ENCODE data around the gene MYH11. TPM values are rescaled to one million over a fixed set of nuclear protein-coding genes. Genes with fewer than 3 reads are reported as not detected.
"Not testable (repeated sequence)": the region's sequence is repeated elsewhere in the genome, so short reads cannot be mapped to it uniquely, and the experiment has no call there.

Gene MYH11
- total RNA-seq, 1 donor from 2014 or later = 0.10 TPM

DNA sequence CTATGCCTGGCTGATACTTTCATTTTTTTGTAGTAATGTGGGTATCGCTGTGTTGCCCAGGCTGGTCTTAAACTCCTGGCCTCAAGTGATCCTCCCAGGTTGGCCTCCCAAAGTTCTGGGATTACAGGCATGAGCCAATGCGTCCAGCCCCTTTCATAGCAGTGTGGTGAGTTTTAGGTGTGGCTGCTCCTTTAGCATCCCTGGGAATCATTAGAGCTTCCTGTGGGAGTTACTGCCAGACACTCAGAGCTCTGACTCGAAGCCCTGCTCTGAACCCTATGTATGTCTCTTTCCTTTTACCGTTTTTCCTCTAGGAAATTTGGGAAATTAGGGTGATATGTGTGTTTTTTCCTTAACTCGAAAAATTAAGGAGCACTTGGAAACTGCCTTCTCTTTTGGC, 162.3 kb downstream of the MYH11 start:
- H3K27ac Mint-ChIP-seq (ENCODE audit: unreplicated experiment) = no peak overlapping the region
- H3K36me3 Mint-ChIP-seq (ENCODE audit: unreplicated experiment) = no peaks in the 10 kb centered on the region
- no peak overlapping the region for H3K4me3 Mint-ChIP-seq (ENCODE audit: unreplicated experiment)
- no peak for DNase-seq
- peaks cover 2% of the 10 kb centered on the region for H3K27me3 Mint-ChIP-seq (ENCODE audit: unreplicated experiment)
- H3K9me3 Mint-ChIP-seq (ENCODE audit: unreplicated experiment) = no peaks in the 10 kb centered on the region
- TF ChIP-seq CTCF (IDR thresholded peaks at IDR 0.05; ENCODE audit: partially characterized antibody, unreplicated experiment) = no peak
- H3K4me1 Mint-ChIP-seq (ENCODE audit: low read depth, unreplicated experiment) = peaks cover 2% of the 10 kb centered on the region

DNA sequence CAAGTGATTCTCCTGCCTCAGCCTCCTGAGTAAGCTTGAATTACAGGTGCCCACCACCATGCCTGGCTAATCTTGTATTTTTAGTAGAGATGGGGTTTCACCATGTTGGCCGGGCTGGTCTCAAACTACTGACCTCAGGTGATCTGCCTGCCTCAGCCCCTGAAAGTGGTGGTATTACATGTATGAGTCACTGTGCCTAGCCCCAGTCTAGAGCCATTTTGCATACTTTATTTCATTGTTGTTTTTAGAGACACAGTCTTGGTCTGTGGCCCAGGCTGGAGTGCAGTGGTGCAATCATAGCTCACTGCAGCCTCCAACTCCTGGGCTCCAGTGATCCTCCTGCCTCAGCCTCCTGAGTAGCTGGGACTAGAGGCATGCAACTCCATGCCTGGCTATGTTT, 164.3 kb downstream of the MYH11 start:
- not testable (repeated sequence) for H3K36me3 Mint-ChIP-seq (ENCODE audit: unreplicated experiment); H3K4me3 Mint-ChIP-seq (ENCODE audit: unreplicated experiment); H3K27ac Mint-ChIP-seq (ENCODE audit: unreplicated experiment); H3K4me1 Mint-ChIP-seq (ENCODE audit: low read depth, unreplicated experiment); H3K9me3 Mint-ChIP-seq (ENCODE audit: unreplicated experiment); DNase-seq; H3K27me3 Mint-ChIP-seq (ENCODE audit: unreplicated experiment)

DNA sequence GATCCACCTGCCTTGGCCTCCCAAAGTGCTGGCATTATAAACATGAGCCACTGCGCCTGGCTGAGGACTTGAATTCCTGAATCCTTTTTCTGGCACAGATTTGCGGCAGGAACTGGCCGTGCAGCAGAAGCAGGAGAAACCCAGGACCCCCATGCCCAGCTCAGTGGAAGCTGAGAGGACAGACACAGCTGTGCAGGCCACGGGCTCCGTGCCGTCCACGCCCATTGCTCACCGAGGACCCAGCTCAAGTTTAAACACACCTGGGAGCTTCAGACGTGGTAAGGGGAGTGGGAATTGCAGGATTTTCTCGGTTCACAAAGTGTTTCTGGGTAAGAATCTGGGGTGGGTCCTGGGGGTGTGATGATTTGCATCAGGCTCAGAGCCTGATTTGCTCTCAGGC, 165.8 kb downstream of the MYH11 start:
- DNase-seq = no peak
- Mint-ChIP-seq H3K4me3 (ENCODE audit: unreplicated experiment) (no peak overlapping the region), H3K27ac (ENCODE audit: unreplicated experiment) (no peak overlapping the region), H3K36me3 (ENCODE audit: unreplicated experiment) (no peaks in the 10 kb centered on the region), H3K9me3 (ENCODE audit: unreplicated experiment) (peaks cover 2% of the 10 kb centered on the region), H3K4me1 (ENCODE audit: low read depth, unreplicated experiment) (peaks cover 2% of the 10 kb centered on the region), H3K27me3 (ENCODE audit: unreplicated experiment) (peaks cover 4% of the 10 kb centered on the region)
- no peak for TF ChIP-seq CTCF (IDR thresholded peaks at IDR 0.05; ENCODE audit: partially characterized antibody, unreplicated experiment)

- no peak for TF ChIP-seq CTCF (IDR thresholded peaks at IDR 0.05; ENCODE audit: partially characterized antibody, unreplicated experiment)
Observed at GRCh38 chr16:15690296-15690695, 166.5 kb downstream of the MYH11 start.

DNA sequence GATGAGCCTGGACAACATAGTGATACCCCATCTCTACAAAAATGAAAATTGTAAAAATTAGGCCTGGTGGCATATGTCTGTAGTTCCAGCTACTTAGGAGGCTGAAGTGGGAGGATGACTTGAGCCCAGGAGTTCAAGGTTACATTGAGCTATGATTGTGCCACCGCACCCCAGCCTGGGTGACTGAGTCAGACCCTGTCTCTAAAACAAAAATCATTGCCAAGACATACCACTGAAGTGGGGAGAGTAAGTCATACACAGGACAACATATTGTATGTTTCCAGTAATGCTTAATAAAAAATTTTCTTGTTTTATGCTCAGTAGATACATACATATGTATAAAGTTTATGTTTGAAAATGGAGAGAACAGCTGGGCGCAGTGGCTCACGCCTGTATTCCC, 167.5 kb downstream of the MYH11 start:
- Mint-ChIP-seq H3K9me3 (ENCODE audit: unreplicated experiment) (peaks cover 2% of the 10 kb centered on the region), H3K4me1 (ENCODE audit: low read depth, unreplicated experiment) (peaks cover 2% of the 10 kb centered on the region)
- TF ChIP-seq CTCF (IDR thresholded peaks at IDR 0.05; ENCODE audit: partially characterized antibody, unreplicated experiment) = no peak

More at GRCh38 chr16:15690296-15690695, 166.5 kb downstream of the MYH11 start:
- H3K27me3 Mint-ChIP-seq (ENCODE audit: unreplicated experiment) = peaks cover 4% of the 10 kb centered on the region
- peaks cover 2% of the 10 kb centered on the region for H3K4me1 Mint-ChIP-seq (ENCODE audit: low read depth, unreplicated experiment)
- no peaks in the 10 kb centered on the region for H3K36me3 Mint-ChIP-seq (ENCODE audit: unreplicated experiment)
- peaks cover 2% of the 10 kb centered on the region for H3K9me3 Mint-ChIP-seq (ENCODE audit: unreplicated experiment)
- H3K27ac Mint-ChIP-seq (ENCODE audit: unreplicated experiment) = no peak overlapping the region
- H3K4me3 Mint-ChIP-seq (ENCODE audit: unreplicated experiment) = no peak overlapping the region
- DNase-seq = no peak

DNA sequence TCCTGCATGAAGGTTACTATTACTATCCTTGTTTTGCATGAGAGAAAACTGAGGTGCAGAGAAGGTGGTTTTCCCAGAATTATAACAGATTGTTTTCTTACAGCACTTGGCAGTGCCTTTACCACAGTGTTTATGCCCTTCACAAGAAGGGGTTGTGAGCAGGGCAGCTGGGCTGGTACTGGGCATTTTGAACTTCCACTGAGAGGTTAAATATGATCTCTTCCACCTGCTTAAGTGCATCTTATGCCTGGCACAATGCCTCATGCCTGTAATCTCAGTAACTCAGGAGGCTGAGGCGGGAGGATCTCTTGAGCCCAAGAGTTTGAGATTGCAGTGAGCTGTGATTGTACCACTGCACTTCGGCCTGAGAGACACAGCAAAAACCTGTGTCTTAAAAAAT, 170.5 kb downstream of the MYH11 start:
- H3K4me3 Mint-ChIP-seq (ENCODE audit: unreplicated experiment) = no peak overlapping the region
- H3K27ac Mint-ChIP-seq (ENCODE audit: unreplicated experiment) = no peak overlapping the region
- no peaks in the 10 kb centered on the region for H3K36me3 Mint-ChIP-seq (ENCODE audit: unreplicated experiment)
- H3K4me1 Mint-ChIP-seq (ENCODE audit: low read depth, unreplicated experiment) = no peaks in the 10 kb centered on the region
- H3K9me3 Mint-ChIP-seq (ENCODE audit: unreplicated experiment) = peaks cover 2% of the 10 kb centered on the region
- H3K27me3 Mint-ChIP-seq (ENCODE audit: unreplicated experiment) = peaks cover 3% of the 10 kb centered on the region
- DNase-seq = no peak
- no peak for TF ChIP-seq CTCF (IDR thresholded peaks at IDR 0.05; ENCODE audit: partially characterized antibody, unreplicated experiment)

More for the DNA sequence above, 167.5 kb downstream of the MYH11 start:
- no peak overlapping the region for H3K4me3 Mint-ChIP-seq (ENCODE audit: unreplicated experiment)
- no peak for DNase-seq
- H3K27me3 Mint-ChIP-seq (ENCODE audit: unreplicated experiment) = peaks cover 3% of the 10 kb centered on the region
- H3K36me3 Mint-ChIP-seq (ENCODE audit: unreplicated experiment) = no peaks in the 10 kb centered on the region
- H3K27ac Mint-ChIP-seq (ENCODE audit: unreplicated experiment) = no peak overlapping the region
